PFSK-1 (cell line): ENCODE measurements around the gene TFG.

ENCODE experiments used
- FOXP2 ChIP-seq: optimal IDR thresholded peaks from 2 replicates; pipeline ENCODE3; 2011; ENCODE audit warnings: borderline replicate concordance, control low read depth, inconsistent platforms; ENCODE audit not compliant: insufficient read depth; ENCODE audit errors: extremely low read length, extremely low read depth
- POLR2AphosphoS5 ChIP-seq: IDR thresholded peaks from 2 replicates; pipeline ENCODE4 v1.6.1; 2012; ENCODE audit warnings: low read depth, mild to moderate bottlenecking, control low read depth, low read length, moderate library complexity
- REST ChIP-seq, 2 experiments: IDR thresholded peaks; 2 replicates each; pipeline versions ENCODE4 v1.6.1 to v1.8.0; 2011 to 2012; ENCODE audit warnings: low read depth in 2 of 2, low read length in 2 of 2, control low read depth in 1 of 2, inconsistent platforms in 1 of 2, mild to moderate bottlenecking in 1 of 2, moderate library complexity in 1 of 2; ENCODE audit not compliant: insufficient read depth in 1 of 2
- SIN3A ChIP-seq: IDR thresholded peaks from 2 replicates; pipeline ENCODE4 v1.6.1; 2012; ENCODE audit warnings: mild to moderate bottlenecking, low read length, moderate library complexity, borderline replicate concordance; ENCODE audit not compliant: insufficient read depth
- TAF1 ChIP-seq: IDR thresholded peaks from 2 replicates; pipeline ENCODE4 v1.6.1; 2012; ENCODE audit warnings: low read length, control low read depth, borderline replicate concordance; ENCODE audit not compliant: insufficient read depth

Gene TFG

DNA sequence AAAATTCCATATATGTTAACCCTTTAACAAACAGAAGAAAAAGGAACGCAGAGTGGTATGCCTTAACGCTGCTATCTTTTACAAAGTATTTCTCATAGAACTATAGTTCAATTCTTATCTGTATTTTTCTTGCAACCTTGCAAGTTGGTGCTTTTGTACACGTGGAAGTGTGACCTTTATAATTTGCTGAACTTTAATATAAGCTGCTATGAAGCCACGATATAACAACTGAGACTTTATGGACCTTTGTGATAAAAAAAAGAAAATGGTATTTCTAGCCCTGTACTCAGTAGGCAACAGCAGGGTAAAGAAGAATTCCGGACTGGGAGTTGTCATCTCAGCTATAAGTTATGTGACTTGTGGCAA, 6.3 kb upstream of the TFG start:
- TF ChIP-seq POLR2AphosphoS5 (no peak), SIN3A (no peak), TAF1 (no peak), FOXP2 (no peak), REST (IDR thresholded peaks at IDR 0.05; ENCODE audit: insufficient read depth in 1 of 2, low read depth in 2 of 2, low read length in 2 of 2) (no peak)

- no peak for TF ChIP-seq REST (IDR thresholded peaks at IDR 0.05; ENCODE audit: insufficient read depth in 1 of 2, low read depth in 2 of 2, low read length in 2 of 2)
- TF ChIP-seq TAF1: no peak
- TF ChIP-seq POLR2AphosphoS5: no peak
- TF ChIP-seq FOXP2: no peak
- no peak for TF ChIP-seq SIN3A
Observed at GRCh38 chr3:100703865-100704264, 5.4 kb upstream of the TFG start.

DNA sequence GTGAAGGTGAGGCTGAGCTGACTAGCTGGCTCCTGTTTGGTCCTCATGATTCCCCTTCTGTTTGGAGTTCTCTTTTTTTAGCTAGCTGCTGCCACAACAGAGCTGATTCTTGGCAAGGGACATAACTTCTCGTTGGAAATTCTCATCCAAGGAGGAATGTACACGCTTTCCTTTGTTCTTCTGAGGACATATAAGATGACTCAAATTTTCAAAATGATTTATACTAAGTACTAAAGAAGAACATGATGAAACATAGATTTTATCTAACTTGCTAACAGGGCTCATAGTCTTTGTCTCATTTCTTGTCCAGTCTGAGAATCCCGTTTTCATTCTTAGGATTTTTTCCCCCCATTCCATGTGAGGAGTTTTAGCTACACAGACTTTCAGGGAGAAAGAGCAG, 2.9 kb upstream of the TFG start:
- TF ChIP-seq POLR2AphosphoS5: no peak

- no peak for TF ChIP-seq SIN3A
- no peak for TF ChIP-seq REST (IDR thresholded peaks at IDR 0.05; ENCODE audit: insufficient read depth in 1 of 2, low read depth in 2 of 2, low read length in 2 of 2)
- no peak for TF ChIP-seq FOXP2
- no peak for TF ChIP-seq TAF1
- no peak for TF ChIP-seq POLR2AphosphoS5
Observed at GRCh38 chr3:100708644-100708988, 678 bp upstream of the TFG start.

DNA sequence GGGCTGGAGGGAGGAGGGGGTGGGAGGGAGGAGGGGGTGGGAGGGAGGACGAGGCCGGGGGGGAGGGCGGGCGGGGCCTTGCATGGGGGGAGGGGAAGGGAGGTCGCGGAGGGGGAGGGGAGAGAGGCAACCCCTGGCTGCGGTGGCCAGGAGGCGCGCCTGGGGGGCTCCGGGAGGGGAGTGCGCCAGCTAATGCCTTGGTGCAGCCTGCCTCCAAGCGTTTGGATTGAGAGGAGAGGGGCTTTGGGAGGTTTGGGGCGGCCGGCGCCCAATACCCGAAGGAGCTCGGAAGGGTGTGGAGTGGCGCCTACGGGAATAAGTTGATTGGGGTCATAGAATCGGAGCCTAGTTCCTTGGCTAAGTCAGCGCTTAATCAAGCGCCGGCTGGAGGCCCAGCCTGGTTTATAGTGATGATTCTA, 557 bp downstream of the TFG start:
- TF ChIP-seq FOXP2: no peak
- TF ChIP-seq POLR2AphosphoS5: no peak
- TF ChIP-seq REST (IDR thresholded peaks at IDR 0.05; ENCODE audit: insufficient read depth in 1 of 2, low read depth in 2 of 2, low read length in 2 of 2): no peak
- no peak for TF ChIP-seq TAF1
- no peak for TF ChIP-seq SIN3A
